Endothelial cell of umbilical vein (primary cell): ENCODE data around the gene KCNMA1. TPM values are rescaled to one million over a fixed set of nuclear protein-coding genes. Genes with fewer than 3 reads are reported as not detected.

Experiments used
- BruUV-seq: library from RNA; stranded (reverse); fragments of 400-500 nt; replicated peaks from 2 replicates; lab custom pipeline; 2021; lab: Mats Ljungman, UMichigan
- CTCF ChIA-PET: fragments of 300-600, 350-600 bp; sonication (Branson Sonifier 250); formaldehyde crosslinking; loops from one replicate; lab custom pipeline; 2021; ENCODE audit warnings: antibody characterized with exemption, inconsistent platforms; lab: Charles Lee
- POLR2A ChIA-PET: fragments of 300-600, 350-600 bp; sonication (Branson Sonifier 250); formaldehyde crosslinking; loops from one replicate; lab custom pipeline; 2021; ENCODE audit warnings: antibody characterized with exemption, inconsistent platforms; lab: Charles Lee
- DNase-seq: peaks from one replicate; pipeline ENCODE4 v3.0.0-alpha.2; 2011; ENCODE audit warnings: low read depth, low spot score
- FAIRE-seq: peaks from 2 replicates; lab custom pipeline; 2011; peaks lifted over from hg19 to GRCh38; lab: Jason Lieb, UNC
- H2AFZ ChIP-seq: 2 replicates; pipeline ENCODE4 v1.6.0; 2012; ENCODE audit warnings: low read depth, low read length, control low read depth, inconsistent platforms
- H3K27ac ChIP-seq: 2 replicates; pipeline ENCODE4 v1.5.1; 2011; ENCODE audit warnings: low read depth, mild to moderate bottlenecking, control low read depth, low read length, moderate library complexity; ENCODE audit not compliant: insufficient read depth
- H3K27me3 ChIP-seq, 2 experiments: 2 replicates each; pipeline versions ENCODE4 v1.6.0 to v1.6.1; 2011; ENCODE audit warnings: low read length in 2 of 2, mixed read lengths in 1 of 2; ENCODE audit not compliant: control insufficient read depth in 2 of 2, insufficient read depth in 2 of 2
- H3K36me3 ChIP-seq, 2 experiments: 2 replicates in 1 of 2; 3 replicates in 1 of 2; pipeline ENCODE4 v1.5.1; 2011; ENCODE audit warnings: low read length in 2 of 2, mild to moderate bottlenecking in 1 of 2, moderate library complexity in 1 of 2; ENCODE audit not compliant: control insufficient read depth in 2 of 2, insufficient read depth in 2 of 2; ENCODE audit errors: extremely low read depth in 1 of 2
- H3K4me1 ChIP-seq: 3 replicates; pipeline ENCODE4 v1.5.1; 2011; ENCODE audit warnings: mild to moderate bottlenecking, low read length; ENCODE audit not compliant: control insufficient read depth, insufficient read depth; ENCODE audit errors: extremely low read depth
- H3K4me2 ChIP-seq: 2 replicates; pipeline ENCODE4 v1.6.1; 2011; ENCODE audit warnings: low read length, control low read depth, mixed read lengths; ENCODE audit not compliant: insufficient read depth
- H3K4me3 ChIP-seq, 3 experiments: fragments of 200-600 bp in 1 of 3; sonication (generic), shearing (Covaris generic) in 1 of 3; replicated peaks in 1 of 3; 2 replicates each; pipeline ENCODE4 v1.5.1; 2011 to 2016; ENCODE audit warnings: control low read depth in 3 of 3, low read length in 3 of 3, mild to moderate bottlenecking in 2 of 3, inconsistent platforms in 1 of 3, low read depth in 1 of 3, moderate library complexity in 1 of 3; ENCODE audit not compliant: insufficient read depth in 1 of 3
- H3K79me2 ChIP-seq: 2 replicates; pipeline ENCODE4 v1.6.0; 2012; ENCODE audit warnings: low read length, inconsistent platforms; ENCODE audit not compliant: control insufficient read depth, insufficient read depth
- H3K9ac ChIP-seq: replicated peaks from 2 replicates; pipeline ENCODE3; 2011; ENCODE audit warnings: low read length, control low read depth; ENCODE audit not compliant: insufficient read depth; ENCODE audit errors: extremely low read depth
- H3K9me1 ChIP-seq: replicated peaks from 3 replicates; pipeline ENCODE4 v1.6.0; 2011; ENCODE audit warnings: mild to moderate bottlenecking, low read length; ENCODE audit not compliant: control insufficient read depth, insufficient read depth; ENCODE audit errors: extremely low read depth
- H3K9me3 ChIP-seq: replicated peaks from 2 replicates; pipeline ENCODE4 v1.5.1; 2012; ENCODE audit warnings: low read length, inconsistent platforms; ENCODE audit not compliant: control insufficient read depth, insufficient read depth
- H4K20me1 ChIP-seq: replicated peaks from 2 replicates; pipeline ENCODE3; 2011; ENCODE audit warnings: mild to moderate bottlenecking, low read length; ENCODE audit not compliant: control insufficient read depth, insufficient read depth; ENCODE audit errors: extremely low read depth
- CTCF ChIP-seq, 2 donors: IDR thresholded peaks; 1 replicate in 1 of 2; 2 replicates in 1 of 2; pipeline ENCODE4 v1.5.1; 2011; ENCODE audit warnings: low read length in 2 of 2, mild to moderate bottlenecking in 2 of 2, moderate library complexity in 2 of 2, control low read depth in 1 of 2, inconsistent platforms in 1 of 2, low read depth in 1 of 2; ENCODE audit not compliant: insufficient read depth in 1 of 2; ENCODE audit errors: extremely low read depth in 1 of 2
- EZH2 ChIP-seq: IDR thresholded peaks from 2 replicates; pipeline ENCODE4 v1.6.1; 2012; ENCODE audit warnings: borderline replicate concordance, low read depth, mild to moderate bottlenecking, moderate library complexity, low read length, inconsistent platforms; ENCODE audit not compliant: severe bottlenecking
- FOS ChIP-seq: IDR thresholded peaks from 2 replicates; pipeline ENCODE4 v1.6.1; 2011; ENCODE audit warnings: mild to moderate bottlenecking, low read length, moderate library complexity, borderline replicate concordance; ENCODE audit not compliant: insufficient read depth
- GATA2 ChIP-seq: IDR thresholded peaks from 2 replicates; pipeline ENCODE4 v1.7.0; 2011; ENCODE audit warnings: low read depth, mild to moderate bottlenecking, moderate library complexity, mixed read lengths, low read length; ENCODE audit not compliant: insufficient read length, insufficient read depth
- JUN ChIP-seq: IDR thresholded peaks from 2 replicates; pipeline ENCODE4 v1.6.1; 2011; ENCODE audit warnings: borderline replicate concordance, low read depth; ENCODE audit not compliant: insufficient read length, insufficient read depth
- MAX ChIP-seq: IDR thresholded peaks from 2 replicates; pipeline ENCODE4 v1.6.1; 2011; ENCODE audit not compliant: insufficient read depth, insufficient read length
- MYC ChIP-seq: IDR thresholded peaks from one replicate; pipeline ENCODE4 v1.6.1; 2011; ENCODE audit warnings: mild to moderate bottlenecking, low read depth, low read length
- POLR2AphosphoS5 ChIP-seq: IDR thresholded peaks from 2 replicates; pipeline ENCODE4 v1.6.1; 2012; ENCODE audit warnings: low read depth, mild to moderate bottlenecking, control low read depth, low read length, moderate library complexity; ENCODE audit not compliant: insufficient read depth
- dilution Hi-C: fragments of 300-500 bp; cut with MboI; formaldehyde crosslinking; loops from one replicate; pipeline ENCODE4 v1.15.0; 2019; ENCODE audit warnings: low sequenced_read_pairs; ENCODE audit not compliant: extremely low pct_ligation_motif_present
- intact Hi-C: fragments of 100-400 bp; cut with micrococcal nuclease; formaldehyde crosslinking; loops from one replicate; pipeline ENCODE4 v1.10.0; 2022
- polyA plus RNA-seq, 4 experiments: library from polyadenylated mRNA; depleted of rRNA in 3 of 4; stranded (reverse) in 3 of 4; unstranded in 1 of 4; fragments of >200 nt; gene quantifications; 2 replicates each; pipeline versions ENCODE4 v1.2.1 to v1.2.3, GENCODE V29; 2011 to 2012; ENCODE audit warnings: missing spikeins in 1 of 4
- total RNA-seq: library from RNA; stranded (reverse); gene quantifications from 2 replicates; pipeline ENCODE4 v1.2.3, GENCODE V29; 2021

Gene KCNMA1
- total and polyA plus RNA-seq, 2 donors (not counting 3 experiments of a cell fraction or from before 2014, with no cell fraction given): 0.10 to 0.82 TPM

- H3K79me2 ChIP-seq: no peaks in the 10 kb centered on the region
- peaks cover 2% of the 10 kb centered on the region for H3K4me1 ChIP-seq
- DNase-seq (no peak), FAIRE-seq (no peak)
- no peak overlapping the region for H3K4me2 ChIP-seq
- POLR2A ChIA-PET: no interaction called here
- H3K27me3 ChIP-seq: peaks cover 0 to 4% of the 10 kb centered on the region in 2 experiments
- H2AFZ ChIP-seq: no peak overlapping the region
- intact Hi-C loops: no loop called here
- BruUV-seq: no TSS peak
- H3K9ac ChIP-seq: no peak overlapping the region
- TF ChIP-seq CTCF (IDR thresholded peaks at IDR 0.05; ENCODE audit: extremely low read depth in 1 of 2, insufficient read depth in 1 of 2, low read depth in 1 of 2, low read length in 2 of 2) (no peak), EZH2 (no peak), MYC (no peak), POLR2AphosphoS5 (no peak), MAX (no peak), GATA2 (no peak), JUN (no peak), FOS (no peak)
- no peak overlapping the region for H3K27ac ChIP-seq
- no peak overlapping the region for H3K4me3 ChIP-seq
- H3K9me1 ChIP-seq: no peaks in the 10 kb centered on the region
- no peaks in the 10 kb centered on the region for H3K9me3 ChIP-seq
- H3K36me3 ChIP-seq: no peaks in the 10 kb centered on the region
- dilution Hi-C loops: no loop called here
- no peaks in the 10 kb centered on the region for H4K20me1 ChIP-seq
- CTCF ChIA-PET: no interaction called here
Observed at GRCh38 chr10:77577666-77578229, 59.9 kb downstream of the KCNMA1 start.
